Central memory CD4-positive, alpha-beta T cell (primary cell): ENCODE results near the gene PUS1.

Experiments
- DNase-seq: peaks from one replicate; pipeline ENCODE4 v3.0.0; 2022

The PUS1 gene

GRCh38 chr12:131917139-131917710 is 11.9 kb upstream of the PUS1 start:
- no peak for DNase-seq

- no peak for DNase-seq
Observed at GRCh38 chr12:131917711-131918306, 11.3 kb upstream of the PUS1 start.

GRCh38 chr12:131918311-131919050 is 10.6 kb upstream of the PUS1 start:
- DNase-seq = no peak

- DNase-seq = no peak
Observed at GRCh38 chr12:131919051-131919347, 10.1 kb upstream of the PUS1 start.

GRCh38 chr12:131919366-131920156 is 9.5 kb upstream of the PUS1 start:
- no peak for DNase-seq

GRCh38 chr12:131920157-131920508 is 8.9 kb upstream of the PUS1 start:
- DNase-seq = no peak

GRCh38 chr12:131920902-131921840 is 7.9 kb upstream of the PUS1 start:
- no peak for DNase-seq

- no peak for DNase-seq
Observed at GRCh38 chr12:131921866-131922769, 7.0 kb upstream of the PUS1 start.

GRCh38 chr12:131922772-131923171 is 6.3 kb upstream of the PUS1 start:
- no peak for DNase-seq

GRCh38 chr12:131923260-131923659 is 5.8 kb upstream of the PUS1 start:
- no peak for DNase-seq

GRCh38 chr12:131927110-131928079 is 1.7 kb upstream of the PUS1 start:
- no peak for DNase-seq

- DNase-seq = no peak
Observed at GRCh38 chr12:131928080-131928710, 881 bp upstream of the PUS1 start.

- DNase-seq = peak; percentile 35
Observed at GRCh38 chr12:131929581-131930456, 743 bp downstream of the PUS1 start.

- DNase-seq = no peak
Observed at GRCh38 chr12:131930510-131930909, 1.4 kb downstream of the PUS1 start.

GRCh38 chr12:131933387-131933786 is 4.3 kb downstream of the PUS1 start:
- DNase-seq = no peak

GRCh38 chr12:131934535-131934934 is 5.5 kb downstream of the PUS1 start:
- DNase-seq = no peak

GRCh38 chr12:131938082-131938481 is 9.0 kb downstream of the PUS1 start:
- no peak for DNase-seq

GRCh38 chr12:131939007-131939406 is 9.9 kb downstream of the PUS1 start:
- DNase-seq = no peak

- no peak for DNase-seq
Observed at GRCh38 chr12:131940141-131940547, 11.1 kb downstream of the PUS1 start.
